HepG2 (cell line): ENCODE data around the gene EXOC7. TPM values are rescaled to one million over a fixed set of nuclear protein-coding genes. Genes with fewer than 3 reads are reported as not detected.
A peak's percentile ranks its signal among the peaks of the same experiment; 100 is the strongest.

Source experiments
- ATF1 ChIP-seq: IDR thresholded peaks from 2 replicates; pipeline ENCODE4 v1.6.1; 2016; ENCODE audit warnings: mild to moderate bottlenecking, control low read depth
- ETV5 ChIP-seq: IDR thresholded peaks from 2 replicates; pipeline ENCODE4 v1.6.1; 2018; ENCODE audit warnings: missing biosample characterization, missing genetic modification reagents, inconsistent platforms, borderline replicate concordance
- ETV6 ChIP-seq: sonication (generic); formaldehyde crosslinking; conservative IDR thresholded peaks from 2 replicates; pipeline ENCODE4 v1.4.0; 2020; ENCODE audit warnings: missing genetic modification reagents
- IKZF5 ChIP-seq: IDR thresholded peaks from 2 replicates; pipeline ENCODE4 v1.6.1; 2018; ENCODE audit warnings: missing genetic modification reagents, mild to moderate bottlenecking, missing compliant biosample characterization
- IRF2 ChIP-seq: IDR thresholded peaks from 2 replicates; pipeline ENCODE4 v1.6.1; 2018; ENCODE audit warnings: missing genetic modification reagents, missing compliant biosample characterization
- KLF6 ChIP-seq: IDR thresholded peaks from 2 replicates; pipeline ENCODE4 v1.8.0; 2016; ENCODE audit warnings: missing biosample characterization, missing genetic modification reagents
- KLF9 ChIP-seq: IDR thresholded peaks from 2 replicates; pipeline ENCODE4 v1.6.1; 2016; ENCODE audit warnings: low read depth
- MAX ChIP-seq: IDR thresholded peaks from 2 replicates; pipeline ENCODE4 v1.6.1; 2012; ENCODE audit warnings: inconsistent platforms
- MEF2D ChIP-seq: sonication (generic); formaldehyde crosslinking; IDR thresholded peaks from 2 replicates; pipeline ENCODE4 v1.5.1; 2020; ENCODE audit warnings: mild to moderate bottlenecking, missing genetic modification reagents
- MTA3 ChIP-seq: sonication (generic); formaldehyde crosslinking; IDR thresholded peaks from 2 replicates; pipeline ENCODE4 v1.4.0; 2020; ENCODE audit warnings: missing genetic modification reagents
- NFE2L1 ChIP-seq: sonication (generic); formaldehyde crosslinking; IDR thresholded peaks from 2 replicates; pipeline ENCODE4 v1.4.0; 2020; ENCODE audit warnings: missing genetic modification reagents, mild to moderate bottlenecking, borderline replicate concordance
- NFKB2 ChIP-seq: sonication (generic); formaldehyde crosslinking; IDR thresholded peaks from 2 replicates; pipeline ENCODE4 v1.4.0; 2020; ENCODE audit warnings: missing genetic modification reagents, borderline replicate concordance
- NFRKB ChIP-seq: fragments of 450-650 bp; IDR thresholded peaks from 2 replicates; pipeline ENCODE4 v1.6.1; 2017
- RFX3 ChIP-seq: IDR thresholded peaks from 2 replicates; pipeline ENCODE4 v1.6.1; 2016; ENCODE audit warnings: missing biosample characterization, missing genetic modification reagents
- RFXAP ChIP-seq: sonication (generic); formaldehyde crosslinking; IDR thresholded peaks from 2 replicates; pipeline ENCODE4 v1.4.0; 2020; ENCODE audit warnings: missing genetic modification reagents, borderline replicate concordance
- SMAD1 ChIP-seq: sonication (generic); formaldehyde crosslinking; IDR thresholded peaks from 2 replicates; pipeline ENCODE4 v1.4.0; 2020; ENCODE audit warnings: missing genetic modification reagents, low read depth, mild to moderate bottlenecking, borderline replicate concordance
- TBX3 ChIP-seq: fragments of 450-650 bp; IDR thresholded peaks from 2 replicates; pipeline ENCODE4 v1.6.1; 2017; ENCODE audit warnings: antibody characterized with exemption, mild to moderate bottlenecking, inconsistent platforms, borderline replicate concordance
- TEAD2 ChIP-seq: sonication (generic); formaldehyde crosslinking; IDR thresholded peaks from 2 replicates; pipeline ENCODE4 v1.9.0; 2021; ENCODE audit warnings: missing genetic modification reagents
- THAP7 ChIP-seq: sonication (generic); formaldehyde crosslinking; IDR thresholded peaks from 2 replicates; pipeline ENCODE4 v1.8.1; 2023; ENCODE audit warnings: mild to moderate bottlenecking, missing genetic modification reagents
- TMF1 ChIP-seq: sonication (generic); formaldehyde crosslinking; IDR thresholded peaks from 2 replicates; pipeline ENCODE4 v1.8.1; 2022; ENCODE audit warnings: low read depth, missing genetic modification reagents
- XBP1 ChIP-seq: sonication (generic); formaldehyde crosslinking; IDR thresholded peaks from 2 replicates; pipeline ENCODE4 v1.5.0; 2020; ENCODE audit warnings: missing genetic modification reagents
- ZBTB42 ChIP-seq: sonication (generic); formaldehyde crosslinking; IDR thresholded peaks from 2 replicates; pipeline ENCODE4 v1.5.0; 2020; ENCODE audit warnings: mild to moderate bottlenecking, missing genetic modification reagents
- ZFP36L2 ChIP-seq: sonication (generic); formaldehyde crosslinking; IDR thresholded peaks from 2 replicates; pipeline ENCODE4 v1.4.0; 2020; ENCODE audit warnings: missing genetic modification reagents
- ZFP90 ChIP-seq: sonication (generic); formaldehyde crosslinking; IDR thresholded peaks from 2 replicates; pipeline ENCODE4 v1.8.0; 2022; ENCODE audit warnings: missing genetic modification reagents, mild to moderate bottlenecking, inconsistent platforms, borderline replicate concordance
- ZNF292 ChIP-seq: sonication (generic); formaldehyde crosslinking; IDR thresholded peaks from 2 replicates; pipeline ENCODE4 v1.8.1; 2022; ENCODE audit warnings: mild to moderate bottlenecking, low read depth, missing genetic modification reagents, borderline replicate concordance
- ZNF354B ChIP-seq: sonication (generic); formaldehyde crosslinking; IDR thresholded peaks from 2 replicates; pipeline ENCODE4 v1.8.0; 2022; ENCODE audit warnings: mild to moderate bottlenecking, missing genetic modification reagents
- ZNF550 ChIP-seq: sonication (generic); formaldehyde crosslinking; IDR thresholded peaks from 2 replicates; pipeline ENCODE4 v1.4.0; 2020; ENCODE audit warnings: mild to moderate bottlenecking, missing genetic modification reagents, borderline replicate concordance
- ZNF724P ChIP-seq: sonication (generic); formaldehyde crosslinking; IDR thresholded peaks from 2 replicates; pipeline ENCODE4 v1.8.0; 2022; ENCODE audit warnings: missing genetic modification reagents, borderline replicate concordance
- ZSCAN20 ChIP-seq: sonication (generic); formaldehyde crosslinking; IDR thresholded peaks from 2 replicates; pipeline ENCODE4 v1.4.0; 2020; ENCODE audit warnings: missing genetic modification reagents, mild to moderate bottlenecking, borderline replicate concordance
- polyA plus RNA-seq, 8 experiments: library from polyadenylated mRNA; depleted of rRNA in 3 of 8; stranded (reverse) in 7 of 8; unstranded in 1 of 8; fragments of >200 nt; fragmentation: Illumina TruSeq in 4 of 8; extraction: Trizol in 4 of 8; gene quantifications; 2 replicates each; pipeline versions ENCODE4 v1.2.1 to v1.2.3, GENCODE V29; 2011 to 2016; ENCODE audit warnings: low read depth in 4 of 8, missing spikeins in 1 of 8, mixed read lengths in 1 of 8; ENCODE audit not compliant: insufficient read depth in 1 of 8
- total RNA-seq, 5 experiments: library from RNA; depleted of rRNA; stranded (reverse); fragments of >200 nt; fragmentation: Illumina TruSeq; extraction: Trizol; gene quantifications; 2 replicates each; pipeline ENCODE4 v1.2.3, GENCODE V29; 2016; ENCODE audit warnings: low read depth in 1 of 5

The EXOC7 gene
- total and polyA plus RNA-seq, 2 of the 13 experiments (the other 11 are each of a cell fraction or from before 2014, with no cell fraction given), result 86.9 to 116 TPM

DNA sequence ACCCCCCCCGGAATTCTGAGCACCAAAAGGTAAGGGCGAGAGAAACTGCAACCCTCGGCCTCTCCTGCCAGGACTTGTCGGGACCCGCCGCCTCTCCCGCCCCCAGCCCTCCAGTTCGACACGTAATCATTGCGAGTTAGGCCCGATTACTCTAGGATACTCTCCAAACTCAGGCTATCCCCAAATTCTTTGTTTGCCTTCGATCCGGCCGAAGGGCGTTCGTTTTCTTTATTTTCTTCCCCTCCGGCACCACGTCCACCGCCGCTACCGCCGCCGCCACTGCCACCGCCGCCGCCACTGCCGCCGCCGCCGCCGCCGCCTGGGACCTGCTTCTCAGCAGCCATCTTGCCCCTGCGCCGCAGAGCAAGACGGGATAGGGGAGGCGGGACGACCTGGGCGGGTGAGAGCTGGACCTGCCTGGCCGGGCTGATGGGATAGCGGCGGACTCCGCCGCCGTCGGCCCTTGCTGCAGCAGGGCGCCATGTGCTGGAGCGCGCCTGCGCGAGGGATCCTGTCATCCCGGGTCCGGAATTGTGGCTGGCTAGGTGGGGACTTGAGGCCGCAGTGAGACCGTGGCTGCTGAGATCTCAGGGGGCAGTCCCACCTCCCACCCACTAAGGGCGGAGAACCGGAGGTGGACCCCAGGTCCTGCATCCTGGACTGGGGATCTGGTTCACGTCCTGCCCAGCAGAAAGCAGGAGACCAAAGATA lies 31.3 kb downstream of the EXOC7 start, which contains the start of gene SRP68 (continued):
- TF ChIP-seq THAP7 (peak; percentile 95), TBX3 (no peak), KLF9 (0 out of 2 replicates have a peak, but pooled peaks have one; percentile 78), ETV6 (CRISPR knock-in tag) (no peak; the same call in 1 of the 2 replicates), IKZF5 (peak; percentile 89), ZBTB42 (CRISPR knock-in tag) (peak; percentile 87; the same call in 1 of the 2 replicates), XBP1 (CRISPR knock-in tag) (no peak), MEF2D (CRISPR knock-in tag) (peak; percentile 76; the same call in 1 of the 2 replicates), NFE2L1 (CRISPR knock-in tag) (no peak), ZNF354B (CRISPR knock-in tag) (no peak), MTA3 (CRISPR knock-in tag) (no peak), MAX (peak; percentile 98), TEAD2 (0 out of 2 replicates have a peak, but pooled peaks have one; percentile 32), ZNF292 (CRISPR knock-in tag) (peak; percentile 31; the same call in 1 of the 2 replicates), IRF2 (CRISPR knock-in tag) (peak; percentile 92), ETV5 (peak; percentile 24; the same call in 1 of the 2 replicates), RFXAP (CRISPR knock-in tag) (peak; percentile 81; the same call in 1 of the 2 replicates), NFRKB (no peak), ATF1 (CRISPR knock-in tag) (no peak), ZFP36L2 (CRISPR knock-in tag) (no peak), ZNF550 (CRISPR knock-in tag) (no peak; the same call in 1 of the 2 replicates), KLF6 (CRISPR knock-in tag) (peak; percentile 96), ZFP90 (CRISPR knock-in tag) (peak; percentile 41; the same call in 1 of the 2 replicates), RFX3 (CRISPR knock-in tag) (no peak), ZNF724P (CRISPR knock-in tag) (peak; percentile 99), NFKB2 (CRISPR knock-in tag) (peak; percentile 90; the same call in 1 of the 2 replicates), SMAD1 (CRISPR knock-in tag) (peak; percentile 94; the same call in 1 of the 2 replicates), ZSCAN20 (CRISPR knock-in tag) (peak; percentile 53; the same call in 1 of the 2 replicates), TMF1 (peak; percentile 89; the same call in 1 of the 2 replicates)
